ENCODE results near the gene RELN.
"Not testable (repeated sequence)": the region's sequence is repeated elsewhere in the genome, so short reads cannot be mapped to it uniquely, and the experiment has no call there.

RELN gene

DNA sequence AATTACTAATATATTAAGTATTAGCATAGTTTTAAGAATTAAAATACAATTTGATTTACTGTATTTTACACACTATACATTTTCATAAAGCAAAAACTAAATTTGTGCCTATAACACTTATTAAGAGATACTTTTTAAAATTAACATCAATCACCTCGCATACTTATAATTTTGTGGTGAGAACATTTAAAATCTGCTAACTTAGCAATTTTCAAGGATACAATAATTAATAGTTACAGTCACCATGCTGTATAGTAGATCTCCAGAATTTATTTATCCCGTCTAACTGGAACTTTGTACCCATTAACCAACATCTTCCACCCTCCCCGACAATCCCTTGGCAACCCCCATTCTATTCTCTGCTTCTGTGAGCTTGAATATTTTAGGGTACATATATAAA, 47.5 kb downstream of the RELN start:
- no peak for DNase-seq (ENCODE audit: low read depth in 2 of 2)

DNA sequence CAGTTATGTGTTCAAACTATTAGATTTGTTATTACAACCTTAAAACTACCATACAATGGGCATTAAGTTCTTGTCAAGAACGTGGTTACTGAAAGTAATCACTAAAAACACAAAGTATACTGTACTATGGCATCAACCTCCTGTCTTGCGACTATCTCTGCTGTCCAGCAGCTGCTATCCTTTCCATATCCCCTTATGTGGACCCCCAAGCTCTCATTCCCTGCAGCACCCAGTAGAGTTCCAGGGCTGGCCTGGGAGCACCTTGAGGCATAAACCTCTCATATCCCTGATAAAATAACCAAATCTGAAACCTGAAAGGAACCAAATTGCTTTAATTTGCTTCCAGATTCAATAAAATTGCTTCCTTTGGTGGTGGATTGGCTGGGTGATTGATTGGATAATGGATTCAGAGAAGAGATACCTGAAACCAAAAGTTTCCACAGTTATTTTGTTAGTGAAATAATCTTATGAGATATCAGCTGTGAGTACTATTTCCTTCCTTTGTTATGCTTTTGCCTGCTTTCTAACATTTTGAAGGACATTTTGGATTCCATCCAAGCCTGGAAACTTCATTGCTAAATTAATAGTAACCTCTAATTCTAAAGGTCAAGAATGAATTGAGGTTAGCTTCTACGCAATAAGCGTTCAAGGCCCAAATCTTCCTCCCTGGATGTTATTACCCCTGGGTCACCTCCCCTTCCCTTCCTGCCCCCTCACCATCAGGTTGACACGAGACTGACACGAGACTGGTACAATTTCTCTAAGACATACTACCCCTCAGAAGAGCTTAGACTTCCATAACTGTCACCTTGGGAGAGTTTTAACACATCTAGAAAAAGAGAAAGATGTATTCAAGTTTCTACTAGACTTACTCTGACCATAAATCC, 48.8 kb downstream of the RELN start:
- no peak for DNase-seq (ENCODE audit: low read depth in 2 of 2)

DNA sequence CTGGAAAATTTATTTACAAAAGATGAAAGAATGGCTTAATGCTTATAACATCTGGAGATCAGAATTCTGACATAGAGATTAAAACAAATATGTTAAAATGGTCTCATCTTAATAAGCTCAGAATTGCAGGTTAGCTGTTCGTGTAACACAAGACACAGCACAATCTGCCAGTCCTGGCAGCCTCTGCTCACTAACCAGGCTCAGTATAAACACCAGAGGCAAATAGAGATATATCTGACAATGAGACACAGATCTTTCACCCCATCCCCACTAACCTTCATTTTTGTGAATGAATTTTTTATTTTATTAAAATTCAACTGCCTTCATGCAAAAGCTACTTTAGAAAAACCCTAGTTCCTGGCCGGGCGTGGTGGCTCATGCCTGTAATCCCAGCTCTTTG, 51.8 kb downstream of the RELN start:
- no peak for DNase-seq (ENCODE audit: low read depth in 2 of 2)

DNA sequence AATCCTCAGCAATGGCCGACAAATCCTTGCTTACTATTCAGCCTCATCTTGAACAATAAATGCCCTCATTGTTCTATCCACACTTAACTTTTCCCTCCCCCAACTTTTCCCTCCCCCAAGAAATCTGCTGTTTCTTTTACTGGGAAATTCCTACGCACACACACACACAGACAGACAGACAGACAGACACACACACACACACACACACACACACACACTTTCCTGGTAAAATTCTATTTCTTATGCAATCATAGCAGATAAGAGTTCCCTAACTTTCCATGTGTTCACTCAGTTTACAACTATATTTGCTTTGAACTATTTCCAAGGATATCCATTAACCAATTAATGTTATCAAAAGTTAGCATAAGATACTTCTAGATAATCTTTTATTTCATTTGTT, 52.9 kb downstream of the RELN start:
- no peak for DNase-seq (ENCODE audit: low read depth in 2 of 2)

DNA sequence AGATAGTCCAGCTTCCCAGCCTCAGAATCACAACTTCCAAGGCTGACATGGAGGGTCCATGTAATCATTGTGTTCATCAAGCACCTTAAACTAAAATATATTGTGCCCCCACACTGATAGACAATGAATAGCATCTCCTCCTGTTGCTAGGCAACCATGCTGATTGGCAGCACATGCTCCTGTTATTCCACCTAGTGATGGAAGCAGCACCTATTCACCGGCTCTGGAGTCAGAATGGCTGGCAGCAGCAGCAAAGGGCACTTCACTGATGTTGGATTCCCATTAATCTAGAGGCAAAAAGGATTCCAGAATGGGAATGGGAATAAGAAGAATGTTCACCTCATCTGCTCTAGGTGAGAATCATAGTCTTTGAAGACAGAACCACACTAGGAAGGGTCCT, 55.0 kb downstream of the RELN start:
- no peak for DNase-seq (ENCODE audit: low read depth in 2 of 2)

DNA sequence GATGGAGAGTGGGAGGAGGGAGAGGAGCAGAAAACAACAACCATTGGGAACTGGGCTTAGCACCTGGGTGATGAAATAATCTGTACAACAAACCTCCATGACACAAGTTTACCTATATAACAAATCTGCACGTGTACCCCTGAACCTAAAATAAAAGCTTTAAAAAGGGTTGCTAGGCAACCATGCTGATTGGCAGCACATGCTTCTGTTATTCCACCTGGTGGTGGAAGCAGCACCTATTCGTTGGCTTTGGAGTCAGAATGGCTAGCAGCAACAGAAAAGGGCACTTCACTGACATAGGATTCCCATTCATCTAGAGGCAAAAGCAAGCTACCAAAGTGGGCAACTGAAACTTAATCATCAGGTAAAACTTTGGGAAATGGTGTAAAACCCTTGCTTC, 57.1 kb downstream of the RELN start:
- DNase-seq (ENCODE audit: low read depth in 2 of 2): no peak

DNA sequence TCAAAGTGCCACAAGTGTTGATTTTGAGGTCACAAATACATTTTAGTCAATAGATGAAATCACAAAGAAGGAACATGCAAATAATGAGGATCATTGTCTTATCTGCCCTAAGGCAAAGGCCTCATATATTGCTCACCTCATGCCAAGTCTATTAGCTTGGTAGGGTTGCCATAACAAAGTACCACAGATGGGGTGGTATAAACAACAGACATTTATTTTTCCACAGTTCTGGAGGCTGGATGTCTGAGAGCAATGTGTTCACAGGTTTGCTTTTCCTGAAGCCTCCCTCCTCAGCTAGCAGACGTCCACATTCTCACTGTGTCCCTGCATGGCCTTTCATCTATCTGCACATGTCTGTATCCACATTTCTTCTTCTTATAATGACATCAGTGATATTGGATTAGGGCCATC, 59.6 kb downstream of the RELN start:
- DNase-seq (ENCODE audit: low read depth in 2 of 2): no peak

DNA sequence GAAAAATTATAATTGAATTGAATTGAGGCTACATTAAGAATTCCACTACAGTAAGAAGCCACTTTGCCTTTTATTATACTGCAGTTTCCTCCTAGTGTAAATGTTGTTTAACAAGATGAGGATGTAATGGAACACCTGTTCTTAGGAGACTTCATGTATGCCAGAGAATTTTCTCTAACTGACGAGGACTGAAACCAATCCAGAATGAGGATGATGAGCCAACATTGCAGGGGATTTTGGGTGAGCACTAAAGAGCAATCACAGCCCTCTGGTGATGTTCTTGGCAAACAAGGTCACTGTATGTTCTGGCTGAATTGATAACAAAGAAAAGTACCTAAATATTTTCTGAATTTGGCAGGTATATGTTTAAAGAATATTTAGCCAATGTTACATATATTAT, 60.9 kb downstream of the RELN start:
- DNase-seq (ENCODE audit: low read depth in 2 of 2): no peak

DNA sequence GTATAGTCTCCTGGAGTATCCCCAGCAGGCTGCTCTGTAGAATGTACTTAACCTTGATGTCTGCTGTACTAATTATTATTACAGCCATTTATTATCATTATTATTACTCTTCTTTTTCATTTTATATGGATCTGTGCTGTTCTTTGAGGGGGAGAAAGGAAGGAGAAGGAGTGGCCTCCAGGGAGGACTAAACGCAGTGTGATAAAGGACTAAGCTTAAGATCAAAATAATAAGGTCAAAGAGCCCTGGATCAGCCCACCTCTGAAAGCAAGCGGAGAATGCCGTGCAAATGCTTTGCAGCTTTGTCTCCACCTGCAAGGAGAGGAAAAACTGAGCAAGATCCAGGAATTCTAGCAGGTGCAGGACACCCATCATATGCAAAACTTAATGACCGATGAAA, 65.3 kb downstream of the RELN start:
- no peak for DNase-seq (ENCODE audit: low read depth in 2 of 2)

DNA sequence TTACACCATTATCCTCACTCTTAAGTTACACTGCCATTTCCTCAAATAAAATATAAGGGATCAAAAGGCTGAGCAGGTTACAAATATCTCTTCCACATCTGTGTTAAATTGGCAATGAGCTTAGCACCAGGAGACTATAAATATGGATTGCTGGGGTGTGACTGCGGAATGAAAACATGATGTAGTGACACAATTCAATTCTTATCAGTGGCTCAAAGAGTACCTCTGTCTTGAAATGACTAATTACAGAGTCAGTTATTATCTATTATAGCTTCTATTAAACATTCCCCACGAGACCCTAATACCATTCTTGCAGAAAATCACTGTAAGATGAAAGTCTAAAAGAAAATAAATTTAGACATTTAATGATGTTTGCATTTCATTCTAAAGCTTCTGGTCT, 67.1 kb downstream of the RELN start:
- no peak for DNase-seq (ENCODE audit: low read depth in 2 of 2)

DNA sequence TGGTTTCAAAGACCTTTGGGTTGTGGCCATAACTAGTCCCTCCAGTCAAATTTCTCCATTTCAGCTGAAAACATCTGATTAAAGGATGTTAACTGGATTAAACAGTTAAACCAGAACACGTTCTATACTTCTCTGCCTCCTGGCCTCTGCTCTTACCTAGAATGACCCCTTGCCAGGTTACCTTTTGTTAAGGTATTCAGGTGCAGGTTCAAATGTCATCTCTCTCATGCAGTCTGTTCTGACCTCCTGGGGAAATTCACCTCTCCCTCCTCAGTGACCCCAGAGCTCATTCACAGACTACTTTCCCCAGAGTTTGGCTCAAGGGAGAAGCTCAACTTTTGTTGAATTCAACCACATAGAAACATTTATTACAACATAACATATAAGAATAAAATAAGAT, 67.8 kb downstream of the RELN start:
- no peak for DNase-seq (ENCODE audit: low read depth in 2 of 2)

DNA sequence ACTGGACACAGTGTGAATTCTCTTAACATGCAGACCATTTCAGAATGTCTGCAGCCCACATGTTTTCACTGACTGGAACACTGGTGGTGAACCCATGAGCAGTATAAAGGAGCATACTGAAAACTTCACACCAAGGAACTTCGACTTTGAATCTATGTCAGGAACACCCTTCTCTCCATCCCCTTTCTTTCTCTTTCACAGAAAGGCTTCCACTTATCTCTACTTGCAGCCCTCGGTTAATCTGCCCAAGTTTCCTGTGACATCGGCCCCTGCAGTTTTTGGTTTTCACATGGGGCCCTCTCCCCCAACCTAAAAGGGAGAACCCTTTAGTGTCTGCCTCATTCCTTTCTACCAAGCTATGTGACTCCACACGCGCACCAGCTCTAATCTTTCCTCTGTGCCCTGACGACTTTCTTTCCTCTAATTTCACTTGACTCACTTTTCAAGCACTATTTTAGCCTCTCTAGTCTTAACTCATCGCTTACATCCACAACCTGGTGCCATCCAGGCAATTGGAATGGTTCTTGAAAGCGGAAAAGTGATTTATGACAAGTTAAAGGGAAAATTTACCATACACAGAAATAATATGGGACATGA, 70.1 kb downstream of the RELN start:
- no peak for DNase-seq (ENCODE audit: low read depth in 2 of 2)

DNA sequence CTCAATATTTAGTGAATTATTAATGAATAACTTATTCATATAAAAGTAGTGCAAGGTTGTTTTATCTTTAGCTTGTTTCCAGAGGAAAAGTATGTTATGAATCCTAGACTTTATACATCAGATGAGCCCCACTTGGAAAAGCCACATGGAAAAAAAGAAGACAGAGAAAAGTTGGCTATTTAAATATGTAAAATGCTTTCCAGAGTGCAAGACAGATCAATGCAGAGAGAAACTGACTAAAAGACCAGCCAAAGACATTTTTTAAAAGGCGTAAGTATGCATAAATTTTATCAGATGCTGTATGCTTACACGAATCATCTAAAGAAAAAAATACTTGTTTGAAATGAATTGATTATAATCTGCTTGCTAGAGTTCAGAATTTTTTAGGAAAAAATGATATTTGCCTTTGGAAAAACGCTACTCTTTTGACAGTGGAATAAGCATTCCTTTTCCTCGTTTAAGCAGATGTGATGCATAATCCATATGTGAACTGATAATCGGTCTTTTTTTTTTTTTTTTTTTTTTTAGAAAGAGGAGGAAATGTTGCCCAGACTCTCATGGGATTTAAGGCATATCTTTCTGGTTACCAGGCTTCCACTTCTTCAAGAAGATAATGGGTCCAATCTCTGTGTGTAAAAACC, 70.7 kb downstream of the RELN start:
- no peak for DNase-seq (ENCODE audit: low read depth in 2 of 2)

DNA sequence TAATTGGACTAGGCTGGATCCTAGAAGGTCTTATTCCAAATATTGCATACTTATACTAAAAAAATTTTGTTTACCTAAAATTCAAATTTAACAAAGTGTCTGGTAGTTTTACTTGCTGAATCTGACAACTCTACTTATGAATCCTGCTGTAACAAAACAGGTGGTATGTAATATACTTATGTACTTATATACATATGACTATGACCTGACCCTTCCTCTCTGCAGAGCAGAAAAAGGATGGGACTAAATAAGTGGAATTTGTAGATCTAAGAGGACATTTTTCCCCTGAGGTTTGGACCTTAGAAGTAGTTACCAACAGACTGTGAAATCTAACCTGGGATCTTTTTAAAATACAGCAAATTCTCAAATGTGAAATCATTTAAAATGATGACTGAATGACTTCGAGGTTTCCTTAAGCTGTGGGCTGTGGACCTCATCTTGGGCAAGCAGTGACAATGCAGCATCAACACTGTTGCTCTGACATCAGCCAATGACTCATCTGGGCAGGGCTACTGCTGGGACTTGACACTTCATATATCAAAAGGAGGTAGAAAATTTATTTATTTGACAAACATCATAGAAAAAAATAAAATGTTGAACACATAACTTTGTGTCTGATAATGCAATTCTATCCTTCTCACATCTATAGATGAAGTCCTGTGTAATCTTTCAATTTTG, 73.6 kb downstream of the RELN start:
- no peak for DNase-seq (ENCODE audit: low read depth in 2 of 2)

DNA sequence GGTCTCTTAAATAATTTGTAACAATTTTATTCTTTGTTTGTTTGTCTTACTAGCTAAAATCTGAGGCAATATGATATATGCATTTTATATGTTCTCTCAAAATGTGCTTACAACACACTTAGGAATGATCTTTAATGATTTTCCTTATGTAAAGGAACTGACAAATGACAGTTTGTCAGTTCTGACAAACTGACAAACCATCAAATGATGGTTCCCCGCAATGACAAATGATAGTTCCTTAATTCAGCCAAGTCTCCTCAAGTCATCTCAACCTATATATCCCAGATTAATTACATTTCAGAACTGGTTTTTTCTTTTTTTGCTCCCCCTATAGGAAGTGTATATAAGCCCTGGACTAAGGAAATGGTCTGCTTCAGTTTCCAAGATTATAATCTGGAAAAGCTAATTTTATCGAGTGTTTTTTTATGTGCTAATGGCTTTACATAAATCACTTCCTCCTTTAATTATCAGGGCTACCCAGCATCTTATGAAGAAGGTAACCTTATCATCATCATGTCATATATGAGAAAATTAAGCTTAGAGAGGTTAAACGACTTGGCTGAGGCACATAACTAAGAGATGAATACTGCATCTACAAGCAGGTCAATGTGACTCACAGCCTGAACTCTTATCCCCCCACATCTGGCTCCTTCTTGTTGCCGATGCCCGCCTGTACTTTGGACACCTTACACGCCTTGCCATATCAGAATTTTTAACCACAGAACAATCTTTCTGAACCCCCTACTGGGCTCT, 75.1 kb downstream of the RELN start:
- DNase-seq (ENCODE audit: low read depth in 2 of 2): no peak

DNA sequence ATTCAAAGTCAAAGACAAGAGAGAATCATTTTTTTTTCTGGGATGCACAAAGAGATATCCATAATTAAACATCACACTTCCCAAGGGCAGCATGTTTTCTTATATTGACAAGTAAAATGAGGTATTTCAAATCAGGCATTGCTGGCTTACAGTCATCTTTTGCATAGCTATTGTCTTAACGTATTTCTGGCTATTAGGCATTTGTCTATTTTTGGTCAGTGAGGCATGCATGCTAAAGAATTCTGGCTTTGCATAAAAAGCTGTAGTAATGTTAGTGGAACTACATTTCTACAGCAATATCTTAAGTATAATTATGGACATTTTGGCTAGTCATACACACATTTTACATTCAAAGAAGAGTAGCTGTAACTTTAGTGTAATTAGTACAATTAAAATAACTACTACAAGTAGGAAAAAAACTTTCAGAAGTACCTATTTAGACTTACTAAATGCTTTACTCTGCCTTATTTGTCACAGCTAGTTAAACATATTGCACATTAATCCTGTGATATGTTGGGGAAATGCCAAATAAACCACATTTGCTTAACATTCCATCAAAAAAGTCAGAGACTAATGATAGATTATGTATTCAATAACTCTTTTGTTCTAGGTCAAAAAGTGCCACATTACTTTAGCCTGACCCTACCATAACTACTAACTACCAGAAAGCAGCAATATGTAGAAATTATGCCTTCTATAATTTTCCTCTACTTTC, 76.4 kb downstream of the RELN start:
- DNase-seq (ENCODE audit: low read depth in 2 of 2): no peak

DNA sequence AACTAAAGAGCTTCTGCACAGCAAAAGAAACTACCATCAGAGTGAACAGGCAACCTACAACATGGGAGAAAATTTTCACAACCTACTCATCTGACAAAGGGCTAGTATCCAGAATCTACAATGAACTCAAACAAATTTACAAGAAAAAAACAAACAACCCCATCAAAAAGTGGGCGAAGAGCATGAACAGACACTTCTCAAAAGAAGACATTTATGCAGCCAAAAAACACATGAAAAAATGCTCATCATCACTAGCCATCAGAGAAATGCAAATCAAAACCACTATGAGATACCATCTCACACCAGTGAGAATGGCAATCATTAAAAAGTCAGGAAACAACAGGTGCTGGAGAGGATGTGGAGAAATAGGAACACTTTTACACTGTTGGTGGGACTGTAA, 78.4 kb downstream of the RELN start:
- DNase-seq (ENCODE audit: low read depth in 2 of 2): not testable (repeated sequence)

DNA sequence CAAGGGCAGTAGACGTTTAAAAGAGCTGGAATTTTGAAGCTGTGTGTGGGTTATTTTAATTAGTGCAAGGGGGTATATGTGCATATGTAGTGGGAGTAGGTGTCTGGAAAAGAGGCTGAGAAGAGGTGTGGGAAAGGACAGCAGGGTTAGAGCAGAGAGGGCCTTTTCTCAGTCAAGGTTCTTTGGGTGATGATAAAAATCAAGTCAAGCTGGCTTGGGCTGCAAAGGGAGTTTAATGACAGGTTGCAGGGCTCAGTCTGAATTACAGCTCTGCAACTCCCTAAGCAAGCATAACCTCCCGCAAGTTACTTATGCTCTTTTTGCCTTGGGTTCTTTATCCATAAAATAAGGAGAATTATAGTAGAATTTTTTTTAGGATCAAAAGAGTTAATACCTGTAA, 83.5 kb downstream of the RELN start:
- DNase-seq (ENCODE audit: low read depth in 2 of 2): no peak

DNA sequence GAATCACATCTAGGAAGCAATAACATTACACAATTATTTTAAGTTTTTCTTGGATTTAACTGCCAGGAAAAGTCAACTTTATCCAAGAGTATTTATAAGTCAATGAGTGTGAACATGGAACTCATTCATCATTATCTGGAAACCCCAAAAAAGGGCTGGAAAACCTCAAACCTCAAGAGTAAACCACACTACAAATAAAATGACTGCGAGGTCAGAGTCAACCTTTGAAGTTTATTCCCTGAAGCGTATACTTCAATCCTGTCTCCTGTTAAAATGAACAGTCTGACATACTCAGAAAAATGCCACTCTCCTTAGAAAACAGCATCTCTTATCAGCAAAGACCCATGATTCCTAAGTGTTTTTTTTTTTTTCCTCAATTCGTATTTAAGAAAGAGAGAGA, 86.5 kb downstream of the RELN start:
- no peak for DNase-seq (ENCODE audit: low read depth in 2 of 2)

DNA sequence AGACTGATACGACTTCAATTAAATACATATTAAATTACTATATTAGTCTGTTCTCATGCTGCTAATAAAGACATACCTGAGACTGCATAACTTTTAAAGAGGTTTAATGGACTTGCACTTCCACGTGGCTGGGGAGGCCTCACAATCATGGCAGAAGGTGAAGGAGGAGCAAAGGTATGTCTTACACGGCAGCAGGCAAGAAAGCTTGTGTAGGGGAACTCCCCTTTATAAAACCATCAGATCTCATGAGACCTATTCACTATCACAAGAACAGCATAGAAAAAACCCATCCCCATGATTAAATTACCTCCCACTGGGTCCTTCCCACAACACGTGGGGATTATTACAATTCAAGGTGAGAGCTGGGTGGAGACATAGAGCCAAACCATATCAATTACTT, 92.6 kb downstream of the RELN start:
- not testable (repeated sequence) for DNase-seq (ENCODE audit: low read depth in 2 of 2)
